Measurements from ENCODE around the gene SPATA32. TPM values are rescaled to one million over a fixed set of nuclear protein-coding genes. Genes with fewer than 3 reads are reported as not detected.

Gene SPATA32, protein sequence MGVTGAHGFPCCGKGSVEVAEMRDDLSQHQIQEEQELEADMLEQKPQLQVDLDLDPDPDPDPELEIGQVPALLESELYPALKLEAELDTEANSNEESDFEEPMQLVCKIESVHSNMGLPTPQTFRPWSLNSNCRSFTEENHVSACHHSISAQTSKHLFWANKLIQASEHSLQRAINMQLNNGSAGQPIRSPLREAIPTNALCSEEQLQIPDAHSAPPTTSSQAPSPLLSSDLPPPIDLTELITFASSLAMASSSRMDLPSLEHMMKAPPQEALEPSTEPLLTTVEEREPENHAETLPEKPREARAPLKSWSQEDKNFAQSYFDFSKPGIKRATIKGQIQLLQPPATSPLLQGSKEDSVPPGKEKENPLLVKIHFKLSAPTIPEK
- polyA plus RNA-seq (2013, experiment 1 of 4): not detected
- not detected for polyA plus RNA-seq (2013, experiment 2 of 4)
- not detected for polyA plus RNA-seq (2013, experiment 3 of 4)
- not detected for polyA plus RNA-seq (2013, experiment 4 of 4)

DNA sequence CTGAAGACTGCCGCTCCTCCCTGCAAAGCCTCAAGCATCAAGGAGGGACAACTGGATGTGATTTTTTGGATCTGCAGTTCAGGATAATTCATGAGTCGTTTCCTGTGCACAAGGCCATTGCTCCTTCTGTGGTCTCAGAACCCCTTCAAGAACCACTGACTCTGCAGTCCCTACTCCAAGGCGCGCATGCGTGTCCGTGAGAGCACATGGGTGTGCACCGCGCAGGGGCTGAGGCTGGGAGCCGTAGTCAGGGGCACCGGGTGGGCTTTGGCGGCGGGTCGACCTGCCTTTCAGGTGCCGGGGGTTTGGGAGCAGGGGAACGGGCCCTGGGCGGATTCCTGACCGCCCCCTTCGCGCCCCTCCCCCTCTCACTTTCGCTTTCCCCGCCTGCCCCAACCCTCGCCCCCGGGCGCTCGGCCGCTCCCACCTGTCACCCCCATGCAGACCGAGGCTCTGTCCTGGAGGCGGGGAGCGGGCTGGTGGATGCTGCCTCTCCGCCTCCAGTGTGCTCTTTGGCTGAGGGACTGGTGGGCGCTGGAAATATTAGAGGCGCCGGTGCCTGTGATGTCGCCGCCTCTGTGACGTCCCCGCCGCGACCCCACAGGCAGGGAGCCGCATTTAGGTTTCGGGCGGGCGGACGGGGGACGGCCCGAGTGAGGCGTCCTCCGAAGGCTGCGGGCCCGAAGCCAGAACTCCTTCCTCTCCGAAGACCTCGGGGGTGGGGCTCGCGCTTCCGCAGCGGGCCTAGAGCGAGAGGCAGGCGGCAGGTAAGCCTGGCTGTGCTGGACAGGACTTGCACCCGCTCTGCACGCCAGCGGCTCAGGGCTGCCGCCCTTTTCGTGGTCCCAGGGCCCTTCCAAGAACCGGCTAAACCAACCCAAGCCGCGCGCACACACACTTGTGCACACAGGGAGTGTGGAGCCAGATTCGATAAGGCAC, at the start of gene SPATA32:
Gene SPATA32, minus strand, starts transcription at position 518 of the 939 bp plus-strand sequence. Its CDS starts 78 bp downstream, at position 440.
- peak within 1 kb of the TSS; percentile 50 for H3K4me3 ChIP-seq (ENCODE audit: insufficient read depth, low read depth, low read length)
- peaks cover 7% of the 10 kb centered on the region for H3K4me1 ChIP-seq (ENCODE audit: control insufficient read depth, insufficient read depth, low read length)
- WGBS, 2 experiments: 9 to 11% methylated on average over 66 to 68 of the region's 68 CpGs
- H3K27me3 ChIP-seq (ENCODE audit: control insufficient read depth, insufficient read depth, low read length, poor library complexity, severe bottlenecking): peaks cover 10% of the 10 kb centered on the region
- no peaks in the 10 kb centered on the region for H3K9me3 ChIP-seq (ENCODE audit: control insufficient read depth, low read length)
- no peaks in the 10 kb centered on the region for H3K36me3 ChIP-seq (ENCODE audit: control insufficient read depth, insufficient read depth, low read length)
- H3K27ac ChIP-seq (ENCODE audit: insufficient read depth, low read depth, low read length, poor library complexity, severe bottlenecking): no peak within 1 kb of the TSS

DNA sequence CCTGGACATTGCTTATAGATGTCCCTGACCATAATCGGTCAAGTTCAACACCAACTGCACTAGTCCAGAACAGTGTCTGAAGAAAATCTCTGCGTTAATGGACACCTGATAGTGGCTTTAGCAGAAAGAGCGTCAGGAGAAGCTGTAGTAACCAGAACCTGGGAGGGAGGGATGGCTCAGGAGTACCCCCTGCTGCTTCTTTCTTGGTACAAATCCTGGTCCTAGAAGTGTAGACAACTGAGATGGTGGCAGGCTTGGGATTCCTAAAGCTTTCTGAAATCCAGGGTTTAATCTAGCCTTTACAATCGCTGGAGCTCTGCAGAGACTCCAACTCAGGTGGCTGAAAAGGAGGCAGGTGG, 49.5 kb upstream of the SPATA32 start:
- H3K27ac ChIP-seq (ENCODE audit: insufficient read depth, low read depth, low read length, poor library complexity, severe bottlenecking): no peak overlapping the region
- peaks cover 21% of the 10 kb centered on the region for H3K4me1 ChIP-seq (ENCODE audit: control insufficient read depth, insufficient read depth, low read length)
- H3K4me3 ChIP-seq (ENCODE audit: insufficient read depth, low read depth, low read length): no peak overlapping the region
- no peaks in the 10 kb centered on the region for H3K36me3 ChIP-seq (ENCODE audit: control insufficient read depth, insufficient read depth, low read length)
- WGBS, 2 experiments: 88 to 91% methylated on average over 4 of the region's 4 CpGs
- H3K27me3 ChIP-seq (ENCODE audit: control insufficient read depth, insufficient read depth, low read length, poor library complexity, severe bottlenecking): no peaks in the 10 kb centered on the region
- H3K9me3 ChIP-seq (ENCODE audit: control insufficient read depth, low read length): no peaks in the 10 kb centered on the region

DNA sequence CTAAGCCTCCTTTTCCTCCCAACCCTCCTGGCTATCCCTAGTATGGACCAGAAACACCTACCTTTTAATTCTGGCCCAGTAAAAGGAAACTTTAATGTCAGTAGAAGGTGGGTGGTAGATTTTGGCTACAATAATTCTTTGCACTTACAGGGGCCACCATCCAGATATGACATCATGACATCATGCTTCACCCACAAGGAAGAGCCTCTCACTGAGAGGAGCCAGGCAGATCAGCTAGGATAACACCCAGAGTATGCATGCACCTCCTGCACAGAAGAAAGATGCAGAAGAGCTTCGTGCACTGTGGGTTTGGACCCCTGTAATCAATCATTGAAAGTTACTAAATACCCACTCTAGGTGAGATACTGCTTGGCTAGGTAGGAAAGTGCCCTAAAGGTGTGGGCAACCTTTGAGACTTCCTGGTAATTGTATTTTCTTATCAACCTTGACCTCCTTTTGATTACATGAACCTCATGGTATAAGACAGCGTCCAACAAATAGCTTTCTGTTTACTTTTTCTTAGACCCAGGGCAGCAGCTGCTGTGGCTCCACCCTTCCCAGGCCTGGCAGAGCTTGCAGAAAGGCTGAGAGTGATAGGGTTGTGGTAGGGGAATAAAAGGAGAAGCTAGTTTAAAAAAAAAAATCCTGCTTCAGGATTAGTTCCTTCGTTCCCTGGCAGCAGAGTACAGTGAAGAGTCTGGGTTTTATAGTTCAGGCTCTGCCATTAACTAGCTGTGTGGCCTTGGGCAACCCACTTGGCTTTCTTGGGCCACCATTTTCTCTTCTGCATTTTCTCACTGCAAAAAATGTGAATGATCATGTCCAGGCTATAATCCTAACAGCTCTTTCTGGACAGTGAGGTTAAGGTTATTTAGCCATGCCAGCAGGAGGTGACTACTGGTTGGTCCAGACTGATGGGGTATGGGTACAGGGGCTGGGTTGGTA, 48.8 kb upstream of the SPATA32 start:
- H3K36me3 ChIP-seq (ENCODE audit: control insufficient read depth, insufficient read depth, low read length): no peaks in the 10 kb centered on the region
- H3K4me1 ChIP-seq (ENCODE audit: control insufficient read depth, insufficient read depth, low read length): peaks cover 16% of the 10 kb centered on the region
- H3K9me3 ChIP-seq (ENCODE audit: control insufficient read depth, low read length): no peaks in the 10 kb centered on the region
- 85 to 90% methylated on average over 3 of the region's 3 CpGs for WGBS, 2 experiments
- H3K27ac ChIP-seq (ENCODE audit: insufficient read depth, low read depth, low read length, poor library complexity, severe bottlenecking): no peak overlapping the region
- no peaks in the 10 kb centered on the region for H3K27me3 ChIP-seq (ENCODE audit: control insufficient read depth, insufficient read depth, low read length, poor library complexity, severe bottlenecking)
- H3K4me3 ChIP-seq (ENCODE audit: insufficient read depth, low read depth, low read length): no peak overlapping the region

DNA sequence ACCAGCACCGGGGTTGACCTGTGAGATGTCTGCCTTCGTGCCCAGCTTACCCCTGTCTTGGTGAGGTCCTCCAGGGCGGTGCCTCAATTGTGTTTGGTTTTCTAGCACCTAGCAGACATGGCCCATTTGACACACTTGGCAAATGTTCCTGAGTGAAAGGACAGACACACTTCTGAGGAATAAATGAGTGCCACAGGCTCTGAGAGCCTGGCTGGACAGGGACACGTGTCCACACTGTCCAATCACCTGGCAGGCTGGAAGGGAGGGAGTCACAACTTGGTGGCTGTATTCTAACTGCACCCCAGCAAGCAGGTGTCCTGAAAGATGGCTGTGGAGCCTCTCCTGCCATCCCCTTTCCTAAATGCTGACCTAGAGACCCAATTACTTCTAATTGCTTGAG, 47.5 kb upstream of the SPATA32 start:
- no peak overlapping the region for H3K4me3 ChIP-seq (ENCODE audit: insufficient read depth, low read depth, low read length)
- H3K27me3 ChIP-seq (ENCODE audit: control insufficient read depth, insufficient read depth, low read length, poor library complexity, severe bottlenecking): no peaks in the 10 kb centered on the region
- no peaks in the 10 kb centered on the region for H3K9me3 ChIP-seq (ENCODE audit: control insufficient read depth, low read length)
- H3K4me1 ChIP-seq (ENCODE audit: control insufficient read depth, insufficient read depth, low read length): peaks cover 7% of the 10 kb centered on the region
- H3K27ac ChIP-seq (ENCODE audit: insufficient read depth, low read depth, low read length, poor library complexity, severe bottlenecking): no peak overlapping the region
- H3K36me3 ChIP-seq (ENCODE audit: control insufficient read depth, insufficient read depth, low read length): no peaks in the 10 kb centered on the region
- WGBS, 2 experiments: 93 to 96% methylated on average over 4 of the region's 4 CpGs

DNA sequence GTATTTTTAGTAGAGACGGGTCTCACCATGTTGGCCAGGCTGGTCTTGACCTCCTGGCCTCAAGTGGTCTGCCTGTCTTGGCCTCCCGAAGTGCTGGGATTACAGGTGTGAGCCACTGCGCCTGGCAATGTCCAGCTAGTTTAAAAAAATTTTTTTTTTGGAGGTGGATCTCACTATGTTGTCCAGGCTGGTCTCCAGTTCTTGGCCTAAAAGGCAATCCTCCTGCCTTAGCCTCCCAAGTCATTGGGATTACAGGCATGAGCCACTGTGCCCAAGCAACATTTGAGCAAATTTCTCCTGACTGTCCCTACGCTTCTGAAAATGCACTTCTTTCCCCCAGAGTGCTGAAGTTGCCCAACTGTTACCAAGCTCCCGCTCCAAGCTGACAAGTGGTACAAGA, 46.9 kb upstream of the SPATA32 start:
- no peaks in the 10 kb centered on the region for H3K36me3 ChIP-seq (ENCODE audit: control insufficient read depth, insufficient read depth, low read length)
- no peaks in the 10 kb centered on the region for H3K27me3 ChIP-seq (ENCODE audit: control insufficient read depth, insufficient read depth, low read length, poor library complexity, severe bottlenecking)
- 95 to 96% methylated on average over 5 of the region's 5 CpGs for WGBS, 2 experiments
- peaks cover 3% of the 10 kb centered on the region for H3K4me1 ChIP-seq (ENCODE audit: control insufficient read depth, insufficient read depth, low read length)
- H3K4me3 ChIP-seq (ENCODE audit: insufficient read depth, low read depth, low read length): no peak overlapping the region
- no peaks in the 10 kb centered on the region for H3K9me3 ChIP-seq (ENCODE audit: control insufficient read depth, low read length)
- H3K27ac ChIP-seq (ENCODE audit: insufficient read depth, low read depth, low read length, poor library complexity, severe bottlenecking): no peak overlapping the region

DNA sequence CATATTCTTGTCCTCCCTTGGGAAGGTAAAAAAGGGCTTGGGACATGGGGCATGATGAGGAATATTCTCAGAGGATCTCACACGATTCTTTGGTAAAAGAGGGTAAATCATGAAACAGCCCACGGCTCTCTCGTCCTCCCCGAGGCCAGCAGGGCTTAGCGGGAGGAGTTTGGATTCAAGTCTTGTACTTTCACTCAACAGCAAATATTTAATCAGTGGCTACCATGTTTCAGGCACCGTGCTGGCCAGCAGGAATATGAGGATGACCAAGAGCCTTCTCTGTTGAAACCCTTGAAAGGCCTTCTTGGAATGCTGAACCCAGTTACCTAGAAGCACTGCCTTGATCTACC, 46.1 kb upstream of the SPATA32 start:
- Histone ChIP-seq H3K36me3 (ENCODE audit: control insufficient read depth, insufficient read depth, low read length) (no peaks in the 10 kb centered on the region), H3K4me1 (ENCODE audit: control insufficient read depth, insufficient read depth, low read length) (peaks cover 3% of the 10 kb centered on the region), H3K9me3 (ENCODE audit: control insufficient read depth, low read length) (no peaks in the 10 kb centered on the region), H3K4me3 (ENCODE audit: insufficient read depth, low read depth, low read length) (no peak overlapping the region), H3K27ac (ENCODE audit: insufficient read depth, low read depth, low read length, poor library complexity, severe bottlenecking) (no peak overlapping the region), H3K27me3 (ENCODE audit: control insufficient read depth, insufficient read depth, low read length, poor library complexity, severe bottlenecking) (no peaks in the 10 kb centered on the region)
- 91 to 95% methylated on average over 6 of the region's 6 CpGs for WGBS, 2 experiments

DNA sequence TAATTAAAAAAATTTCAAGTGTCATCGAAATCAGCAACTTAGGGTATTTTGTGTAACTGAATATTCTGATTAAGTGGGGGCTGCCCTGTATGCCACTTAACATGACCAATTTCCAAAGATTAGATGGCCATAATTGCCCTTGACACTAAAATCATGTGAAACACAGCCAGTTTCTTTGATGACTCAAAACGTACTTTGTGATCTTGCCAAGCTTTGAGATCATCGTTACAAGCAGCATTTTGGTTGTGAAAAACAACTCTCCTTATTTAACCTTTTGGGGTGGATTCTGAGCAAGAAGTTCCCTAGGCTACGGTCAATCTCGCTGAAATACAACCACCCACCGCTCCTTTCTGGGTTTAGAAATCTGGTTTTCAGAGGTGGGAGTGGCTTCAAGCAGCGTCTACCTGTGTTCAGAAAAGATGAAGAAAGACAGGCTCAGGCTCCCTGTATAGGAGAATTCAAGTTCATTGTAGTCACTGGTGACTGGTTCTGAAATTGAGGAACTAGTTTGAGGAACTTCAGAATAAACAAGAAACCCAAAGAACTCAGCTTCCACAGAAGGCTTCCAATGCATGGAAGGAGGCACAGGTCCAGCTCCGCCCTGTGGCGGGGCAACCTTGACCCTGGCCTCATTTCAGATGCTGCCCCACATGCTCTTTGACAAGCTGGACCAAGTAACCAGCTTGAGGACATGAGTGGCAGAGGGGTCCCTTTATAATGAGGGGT, 45.6 kb upstream of the SPATA32 start:
- no peak overlapping the region for H3K4me3 ChIP-seq (ENCODE audit: insufficient read depth, low read depth, low read length)

DNA sequence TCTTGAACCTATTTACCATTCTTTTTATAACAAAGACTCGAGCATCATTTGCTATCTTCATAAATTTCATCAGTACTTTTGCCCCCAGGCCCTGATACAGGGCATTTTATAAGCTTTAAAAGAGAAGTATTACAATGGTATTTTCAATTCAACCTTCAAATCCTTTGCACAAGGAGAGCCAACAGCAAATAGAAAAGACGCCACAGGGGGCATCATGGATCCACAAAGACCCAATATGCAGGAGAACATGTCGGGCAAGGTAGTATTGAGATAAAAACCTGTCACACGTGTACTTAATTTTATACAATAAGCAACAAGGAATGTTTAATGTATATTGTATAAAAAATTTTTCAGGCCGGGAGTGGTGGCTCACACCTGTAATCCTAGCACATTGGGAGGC, 44.7 kb upstream of the SPATA32 start:
- no peaks in the 10 kb centered on the region for H3K27me3 ChIP-seq (ENCODE audit: control insufficient read depth, insufficient read depth, low read length, poor library complexity, severe bottlenecking)
- H3K36me3 ChIP-seq (ENCODE audit: control insufficient read depth, insufficient read depth, low read length): no peaks in the 10 kb centered on the region
- no peaks in the 10 kb centered on the region for H3K9me3 ChIP-seq (ENCODE audit: control insufficient read depth, low read length)
- H3K4me1 ChIP-seq (ENCODE audit: control insufficient read depth, insufficient read depth, low read length): no peaks in the 10 kb centered on the region
- H3K27ac ChIP-seq (ENCODE audit: insufficient read depth, low read depth, low read length, poor library complexity, severe bottlenecking): no peak overlapping the region
- no peak overlapping the region for H3K4me3 ChIP-seq (ENCODE audit: insufficient read depth, low read depth, low read length)
- WGBS, 2 experiments: 90 to 91% methylated on average over 4 to 5 of the region's 5 CpGs

More for the DNA sequence above, 45.6 kb upstream of the SPATA32 start:
- Histone ChIP-seq H3K9me3 (ENCODE audit: control insufficient read depth, low read length) (no peaks in the 10 kb centered on the region), H3K36me3 (ENCODE audit: control insufficient read depth, insufficient read depth, low read length) (no peaks in the 10 kb centered on the region), H3K27ac (ENCODE audit: insufficient read depth, low read depth, low read length, poor library complexity, severe bottlenecking) (no peak overlapping the region), H3K27me3 (ENCODE audit: control insufficient read depth, insufficient read depth, low read length, poor library complexity, severe bottlenecking) (no peaks in the 10 kb centered on the region), H3K4me1 (ENCODE audit: control insufficient read depth, insufficient read depth, low read length) (peaks cover 3% of the 10 kb centered on the region)
- 91 to 93% methylated on average over 9 of the region's 9 CpGs for WGBS, 2 experiments

DNA sequence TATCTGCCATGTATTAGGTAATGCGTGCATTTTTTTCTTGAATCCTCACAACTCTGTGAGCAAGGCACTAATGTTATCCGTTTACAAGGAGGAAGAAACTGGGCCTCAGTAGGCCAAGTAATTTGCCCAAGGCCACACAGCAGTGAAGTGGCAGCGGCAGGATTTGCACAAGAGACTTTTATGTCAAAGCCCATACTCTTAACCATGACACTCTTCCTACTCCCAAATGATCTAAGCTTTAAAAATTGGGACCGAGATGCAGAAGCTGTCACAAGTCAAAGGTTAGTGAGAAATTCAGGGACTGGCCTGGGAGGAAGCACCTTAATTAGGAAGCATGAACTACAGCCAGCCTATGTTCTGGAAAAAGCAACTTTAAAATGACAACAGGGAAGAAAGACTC, 44.2 kb upstream of the SPATA32 start:
- WGBS, 2 experiments: 93 to 94% methylated on average over 4 of the region's 4 CpGs
- Histone ChIP-seq H3K36me3 (ENCODE audit: control insufficient read depth, insufficient read depth, low read length) (no peaks in the 10 kb centered on the region), H3K4me3 (ENCODE audit: insufficient read depth, low read depth, low read length) (no peak overlapping the region), H3K27ac (ENCODE audit: insufficient read depth, low read depth, low read length, poor library complexity, severe bottlenecking) (no peak overlapping the region), H3K27me3 (ENCODE audit: control insufficient read depth, insufficient read depth, low read length, poor library complexity, severe bottlenecking) (no peaks in the 10 kb centered on the region), H3K9me3 (ENCODE audit: control insufficient read depth, low read length) (no peaks in the 10 kb centered on the region), H3K4me1 (ENCODE audit: control insufficient read depth, insufficient read depth, low read length) (no peaks in the 10 kb centered on the region)

Data from ectodermal cell (in vitro differentiated cells).